H9 (cell line): Measurements from ENCODE around the gene SPCS3. TPM values are rescaled to one million over a fixed set of nuclear protein-coding genes. Genes with fewer than 3 reads are reported as not detected.

Experiments used
- DNase-seq: peaks from one replicate; pipeline ENCODE4 v3.0.0-alpha.2; 2017
- H2AFZ ChIP-seq: one replicate; pipeline ENCODE4 v1.6.1; 2013; ENCODE audit warnings: mild to moderate bottlenecking, low read length, control low read depth, moderate library complexity
- H2AK5ac ChIP-seq: 2 replicates; pipeline ENCODE4 v1.6.1; 2013; ENCODE audit warnings: low read length, control low read depth, mixed read lengths; ENCODE audit not compliant: insufficient read length
- H2BK120ac ChIP-seq: one replicate; pipeline ENCODE4 v1.6.1; 2013; ENCODE audit warnings: low read depth, mild to moderate bottlenecking, low read length, control low read depth, inconsistent platforms; ENCODE audit not compliant: poor library complexity, severe bottlenecking
- H2BK12ac ChIP-seq: 2 replicates; pipeline ENCODE4 v1.6.1; 2013; ENCODE audit warnings: low read length, control low read depth, mixed read lengths, low read depth; ENCODE audit not compliant: insufficient read length
- H2BK15ac ChIP-seq: 2 replicates; pipeline ENCODE4 v1.6.1; 2013; ENCODE audit warnings: low read depth, low read length, control low read depth
- H2BK20ac ChIP-seq: one replicate; pipeline ENCODE4 v1.6.1; 2013; ENCODE audit warnings: low read depth, mild to moderate bottlenecking, low read length, control low read depth, inconsistent platforms; ENCODE audit not compliant: poor library complexity, severe bottlenecking
- H2BK5ac ChIP-seq: 2 replicates; pipeline ENCODE4 v1.6.1; 2013; ENCODE audit warnings: low read length, control low read depth, mixed read lengths; ENCODE audit not compliant: insufficient read length
- H3K14ac ChIP-seq: 2 replicates; pipeline ENCODE4 v1.6.1; 2013; ENCODE audit warnings: low read length, control low read depth; ENCODE audit not compliant: insufficient read depth
- H3K18ac ChIP-seq: 2 replicates; pipeline ENCODE4 v1.6.1; 2013; ENCODE audit warnings: low read depth, mild to moderate bottlenecking, mixed read lengths, low read length, control low read depth; ENCODE audit not compliant: insufficient read length
- H3K23ac ChIP-seq: 2 replicates; pipeline ENCODE4 v1.6.1; 2013; ENCODE audit warnings: low read length, control low read depth, mixed read lengths, low read depth; ENCODE audit not compliant: insufficient read length
- H3K23me2 ChIP-seq: 2 replicates; pipeline ENCODE4 v1.6.1; 2013; ENCODE audit warnings: low read depth, mild to moderate bottlenecking, mixed read lengths, low read length, control low read depth; ENCODE audit not compliant: insufficient read length, poor library complexity, severe bottlenecking
- H3K27ac ChIP-seq: 2 replicates; pipeline ENCODE4 v1.5.1; 2013; ENCODE audit warnings: low read length, control low read depth, mixed read lengths, low read depth; ENCODE audit not compliant: insufficient read length
- H3K27me3 ChIP-seq: 2 replicates; pipeline ENCODE4 v1.6.1; 2013; ENCODE audit warnings: low read length, control low read depth, inconsistent platforms; ENCODE audit not compliant: insufficient read depth
- H3K4ac ChIP-seq: 2 replicates; pipeline ENCODE4 v1.6.1; 2013; ENCODE audit warnings: low read depth, mild to moderate bottlenecking, control low read depth, inconsistent platforms, low read length, moderate library complexity
- H3K4me1 ChIP-seq: 2 replicates; pipeline ENCODE4 v1.6.1; 2013; ENCODE audit warnings: low read length, control low read depth, inconsistent platforms; ENCODE audit not compliant: insufficient read depth
- H3K4me2 ChIP-seq: 2 replicates; pipeline ENCODE4 v1.6.1; 2013; ENCODE audit warnings: low read length, control low read depth, mixed read lengths; ENCODE audit not compliant: insufficient read length, insufficient read depth
- H3K56ac ChIP-seq: 2 replicates; pipeline ENCODE4 v1.6.1; 2013; ENCODE audit warnings: low read depth, mild to moderate bottlenecking, mixed read lengths, low read length, control low read depth; ENCODE audit not compliant: insufficient read length
- H3K79me1 ChIP-seq: 2 replicates; pipeline ENCODE4 v1.6.1; 2013; ENCODE audit warnings: low read depth, mild to moderate bottlenecking, moderate library complexity, low read length, control low read depth, inconsistent platforms; ENCODE audit not compliant: insufficient read depth, poor library complexity, severe bottlenecking
- H3K79me2 ChIP-seq: 2 replicates; pipeline ENCODE4 v1.6.1; 2013; ENCODE audit warnings: low read length, control low read depth, inconsistent platforms; ENCODE audit not compliant: insufficient read depth
- H3K9ac ChIP-seq: 2 replicates; pipeline ENCODE4 v1.6.1; 2013; ENCODE audit warnings: low read length, control low read depth, mixed read lengths; ENCODE audit not compliant: insufficient read length; ENCODE audit errors: extremely low read depth
- H3K9me3 ChIP-seq: one replicate; pipeline ENCODE4 v1.6.1; 2013; ENCODE audit warnings: low read depth, low read length, inconsistent platforms; ENCODE audit not compliant: control insufficient read depth
- H3T11ph ChIP-seq: one replicate; pipeline ENCODE4 v1.6.1; 2013; ENCODE audit warnings: mild to moderate bottlenecking, low read length, control low read depth, inconsistent platforms
- H4K20me1 ChIP-seq: one replicate; pipeline ENCODE4 v1.6.1; 2013; ENCODE audit not compliant: control insufficient read depth, insufficient read length, insufficient read depth
- H4K5ac ChIP-seq: 2 replicates; pipeline ENCODE4 v1.6.1; 2013; ENCODE audit warnings: low read depth, mild to moderate bottlenecking, mixed read lengths, low read length, control low read depth; ENCODE audit not compliant: insufficient read length
- H4K8ac ChIP-seq: replicated peaks from 2 replicates; pipeline ENCODE4 v1.6.1; 2013; ENCODE audit warnings: low read length, control low read depth, mixed read lengths, low read depth; ENCODE audit not compliant: insufficient read length
- H4K91ac ChIP-seq: 2 replicates; pipeline ENCODE4 v1.6.1; 2013; ENCODE audit warnings: low read depth, mild to moderate bottlenecking, moderate library complexity, mixed read lengths, low read length, control low read depth; ENCODE audit not compliant: insufficient read length
- H3K27ac Mint-ChIP-seq, 3 experiments: 2 replicates in 2 of 3; 3 replicates in 1 of 3; pipeline ENCODE4 v1.8.0; 2020 to 2021; ENCODE audit warnings: mixed read lengths in 3 of 3, mild to moderate bottlenecking in 1 of 3, moderate library complexity in 1 of 3
- H3K27me3 Mint-ChIP-seq: 2 replicates; pipeline ENCODE4 v1.8.0; 2021; ENCODE audit warnings: low read depth, mild to moderate bottlenecking, moderate library complexity, mixed read lengths
- H3K36me3 Mint-ChIP-seq, 3 experiments: 2 replicates in 2 of 3; 3 replicates in 1 of 3; pipeline ENCODE4 v1.8.0; 2020 to 2021; ENCODE audit warnings: low read depth in 3 of 3, mixed read lengths in 3 of 3; ENCODE audit not compliant: insufficient read depth in 1 of 3
- H3K4me1 Mint-ChIP-seq, 2 experiments: 2 replicates each; pipeline ENCODE4 v1.8.0; 2020; ENCODE audit warnings: mixed read lengths in 2 of 2
- H3K4me3 Mint-ChIP-seq, 2 experiments: 2 replicates in 1 of 2; 3 replicates in 1 of 2; pipeline ENCODE4 v1.8.0; 2020 to 2021; ENCODE audit warnings: mild to moderate bottlenecking in 2 of 2, mixed read lengths in 2 of 2, moderate library complexity in 1 of 2
- H3K9me3 Mint-ChIP-seq, 2 experiments: 2 replicates in 1 of 2; 3 replicates in 1 of 2; pipeline ENCODE4 v1.8.0; 2020; ENCODE audit warnings: mild to moderate bottlenecking in 2 of 2, mixed read lengths in 2 of 2, moderate library complexity in 1 of 2
- WGBS: extraction: QIAGEN DNeasy Blood & Tissue Kit; methylation state at CpG from one replicate; pipeline ENCODE4 v1.1.7; 2013; ENCODE audit warnings: missing lambda C conversion rate, low lambda C conversion rate, mixed read lengths; ENCODE audit not compliant: insufficient read length; ENCODE audit errors: extremely low coverage; 5-methylcytosine and 5-hydroxymethylcytosine counted together
- total RNA-seq: library from RNA; stranded (reverse); gene quantifications from 2 replicates; pipeline ENCODE4 v1.2.1, GENCODE V29; 2021
- TF ChIP-seq, protein P1 (sequence below): fragments of 200-600 bp; sonication (generic); conservative IDR thresholded peaks from 3 replicates; pipeline ENCODE4 v1.8.0; 2021; ENCODE audit warnings: antibody characterized with exemption, mild to moderate bottlenecking

Gene SPCS3
- total RNA-seq, 1 experiment from 2014 or later: 113 TPM

- Mint-ChIP-seq H3K36me3 (no peaks in the 10 kb centered on the region), H3K4me3 (no peak overlapping the region)
These were observed 46.0 kb upstream of the SPCS3 start for GRCh38 chr4:176273736-176274135.

More at GRCh38 chr4:176273736-176274135, 46.0 kb upstream of the SPCS3 start:
- Histone ChIP-seq H3K23me2 (no peaks in the 10 kb centered on the region), H2BK12ac (no peak overlapping the region), H2BK15ac (no peak overlapping the region), H3K4ac (no peak overlapping the region), H3K56ac (no peak overlapping the region), H4K5ac (no peak overlapping the region), H4K8ac (no peak overlapping the region), H3T11ph (no peak overlapping the region), H3K9ac (no peak overlapping the region), H3K23ac (no peak overlapping the region), H3K18ac (no peak overlapping the region), H2AK5ac (no peak overlapping the region), H2BK20ac (no peak overlapping the region), H3K4me2 (no peak overlapping the region), H4K91ac (no peak overlapping the region), H3K9me3 (no peaks in the 10 kb centered on the region), H3K79me1 (no peaks in the 10 kb centered on the region), H3K27ac (no peak overlapping the region), H3K4me1 (no peaks in the 10 kb centered on the region; the same call in 1 of the 2 replicates), H3K14ac (no peak overlapping the region), H4K20me1 (no peaks in the 10 kb centered on the region), H2BK120ac (no peak overlapping the region), H2BK5ac (no peak overlapping the region), H3K27me3 (no peaks in the 10 kb centered on the region), H3K79me2 (no peaks in the 10 kb centered on the region), H2AFZ (no peak overlapping the region)
- Mint-ChIP-seq H3K27me3 (no peaks in the 10 kb centered on the region), H3K9me3 (no peaks in the 10 kb centered on the region), H3K27ac (no peak overlapping the region), H3K4me1 (peaks cover 10 to 13% of the 10 kb centered on the region in 2 experiments; a peak in 3 of 4 replicates)
- DNase-seq: no peak
- TF ChIP-seq, protein P1, sequence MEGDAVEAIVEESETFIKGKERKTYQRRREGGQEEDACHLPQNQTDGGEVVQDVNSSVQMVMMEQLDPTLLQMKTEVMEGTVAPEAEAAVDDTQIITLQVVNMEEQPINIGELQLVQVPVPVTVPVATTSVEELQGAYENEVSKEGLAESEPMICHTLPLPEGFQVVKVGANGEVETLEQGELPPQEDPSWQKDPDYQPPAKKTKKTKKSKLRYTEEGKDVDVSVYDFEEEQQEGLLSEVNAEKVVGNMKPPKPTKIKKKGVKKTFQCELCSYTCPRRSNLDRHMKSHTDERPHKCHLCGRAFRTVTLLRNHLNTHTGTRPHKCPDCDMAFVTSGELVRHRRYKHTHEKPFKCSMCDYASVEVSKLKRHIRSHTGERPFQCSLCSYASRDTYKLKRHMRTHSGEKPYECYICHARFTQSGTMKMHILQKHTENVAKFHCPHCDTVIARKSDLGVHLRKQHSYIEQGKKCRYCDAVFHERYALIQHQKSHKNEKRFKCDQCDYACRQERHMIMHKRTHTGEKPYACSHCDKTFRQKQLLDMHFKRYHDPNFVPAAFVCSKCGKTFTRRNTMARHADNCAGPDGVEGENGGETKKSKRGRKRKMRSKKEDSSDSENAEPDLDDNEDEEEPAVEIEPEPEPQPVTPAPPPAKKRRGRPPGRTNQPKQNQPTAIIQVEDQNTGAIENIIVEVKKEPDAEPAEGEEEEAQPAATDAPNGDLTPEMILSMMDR: no peak
- no CpG with 5 or more reads among the region's 4 CpGs for WGBS
